HUES48 (cell line): Measurements from ENCODE around the gene UBE2I.

Source experiments
- H3K27ac ChIP-seq: one replicate; pipeline ENCODE4 v1.7.0; 2013; ENCODE audit warnings: low read depth, low read length, inconsistent platforms
- H3K27me3 ChIP-seq: 2 replicates; pipeline ENCODE4 v1.6.1; 2013; ENCODE audit warnings: mild to moderate bottlenecking, low read length; ENCODE audit not compliant: control insufficient read depth, insufficient read depth
- H3K36me3 ChIP-seq: 2 replicates; pipeline ENCODE4 v1.6.1; 2013; ENCODE audit warnings: low read length; ENCODE audit not compliant: control insufficient read depth, insufficient read depth
- H3K4me1 ChIP-seq: 2 replicates; pipeline ENCODE4 v1.6.1; 2013; ENCODE audit warnings: mild to moderate bottlenecking, low read length; ENCODE audit not compliant: control insufficient read depth, insufficient read depth
- H3K4me3 ChIP-seq: 2 replicates; pipeline ENCODE4 v1.5.1; 2013; ENCODE audit warnings: mild to moderate bottlenecking, low read depth, low read length
- H3K9ac ChIP-seq: 2 replicates; pipeline ENCODE4 v1.6.1; 2013; ENCODE audit warnings: mild to moderate bottlenecking, low read depth, low read length, moderate library complexity
- H3K9me3 ChIP-seq: 2 replicates; pipeline ENCODE4 v1.6.1; 2013; ENCODE audit warnings: low read length; ENCODE audit not compliant: control insufficient read depth, insufficient read depth

The UBE2I gene

GRCh38 chr16:1338119-1338730 is 28.8 kb downstream of the UBE2I start:
- H3K9me3 ChIP-seq, result no peaks in the 10 kb centered on the region
- H3K4me1 ChIP-seq, result peaks cover 3% of the 10 kb centered on the region; the same call in 1 of the 2 replicates
- no peak overlapping the region for H3K27ac ChIP-seq
- H3K4me3 ChIP-seq, result no peak overlapping the region
- peaks cover 43% of the 10 kb centered on the region for H3K27me3 ChIP-seq
- no peak overlapping the region for H3K9ac ChIP-seq
- H3K36me3 ChIP-seq, result no peaks in the 10 kb centered on the region

- Histone ChIP-seq H3K4me1 (peaks cover 3% of the 10 kb centered on the region; the same call in 1 of the 2 replicates), H3K36me3 (no peaks in the 10 kb centered on the region), H3K9ac (no peak overlapping the region), H3K27ac (no peak overlapping the region), H3K9me3 (no peaks in the 10 kb centered on the region), H3K4me3 (no peak overlapping the region), H3K27me3 (peaks cover 36% of the 10 kb centered on the region)
Measured at GRCh38 chr16:1338855-1339675, 29.6 kb downstream of the UBE2I start.

DNA sequence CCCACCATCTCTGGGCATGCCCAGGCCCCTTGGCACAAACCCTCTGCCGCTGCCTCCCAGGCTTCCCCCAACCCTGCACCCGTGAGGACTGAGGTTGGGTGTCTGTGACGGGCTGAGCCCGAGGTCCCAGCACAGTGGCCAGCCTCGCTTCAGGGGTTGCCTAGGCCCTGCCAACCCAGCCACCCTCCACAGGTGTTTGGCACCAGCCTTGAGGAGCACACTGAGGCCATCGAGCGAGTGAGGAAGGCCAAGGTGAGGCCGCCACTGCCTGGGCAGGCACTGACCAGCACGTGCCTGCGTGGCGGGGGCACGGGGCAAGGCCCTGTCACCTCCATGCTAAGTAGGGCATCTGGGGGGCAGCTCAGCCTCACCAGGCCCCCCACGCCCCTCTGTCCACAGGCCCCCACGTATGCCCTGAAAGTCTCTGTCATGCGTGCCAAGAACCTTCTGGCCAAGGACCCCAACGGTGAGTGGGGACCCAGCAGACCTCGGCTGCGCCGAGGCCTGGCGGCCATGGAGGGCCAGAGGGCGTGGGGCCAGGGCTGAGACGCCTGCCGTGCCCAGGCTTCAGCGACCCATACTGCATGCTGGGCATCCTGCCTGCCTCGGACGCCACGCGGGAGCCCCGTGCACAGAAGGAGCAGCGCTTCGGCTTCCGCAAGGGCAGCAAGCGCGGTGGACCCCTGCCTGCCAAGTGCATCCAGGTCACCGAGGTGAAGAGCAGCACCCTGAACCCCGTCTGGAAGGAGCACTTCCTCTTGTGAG is 31.5 kb downstream of the UBE2I start:
- Histone ChIP-seq H3K9me3 (no peaks in the 10 kb centered on the region), H3K4me1 (peaks cover 3% of the 10 kb centered on the region; the same call in 1 of the 2 replicates), H3K4me3 (no peak overlapping the region), H3K9ac (no peak overlapping the region), H3K36me3 (no peaks in the 10 kb centered on the region), H3K27ac (no peak overlapping the region), H3K27me3 (peaks cover 18% of the 10 kb centered on the region)

DNA sequence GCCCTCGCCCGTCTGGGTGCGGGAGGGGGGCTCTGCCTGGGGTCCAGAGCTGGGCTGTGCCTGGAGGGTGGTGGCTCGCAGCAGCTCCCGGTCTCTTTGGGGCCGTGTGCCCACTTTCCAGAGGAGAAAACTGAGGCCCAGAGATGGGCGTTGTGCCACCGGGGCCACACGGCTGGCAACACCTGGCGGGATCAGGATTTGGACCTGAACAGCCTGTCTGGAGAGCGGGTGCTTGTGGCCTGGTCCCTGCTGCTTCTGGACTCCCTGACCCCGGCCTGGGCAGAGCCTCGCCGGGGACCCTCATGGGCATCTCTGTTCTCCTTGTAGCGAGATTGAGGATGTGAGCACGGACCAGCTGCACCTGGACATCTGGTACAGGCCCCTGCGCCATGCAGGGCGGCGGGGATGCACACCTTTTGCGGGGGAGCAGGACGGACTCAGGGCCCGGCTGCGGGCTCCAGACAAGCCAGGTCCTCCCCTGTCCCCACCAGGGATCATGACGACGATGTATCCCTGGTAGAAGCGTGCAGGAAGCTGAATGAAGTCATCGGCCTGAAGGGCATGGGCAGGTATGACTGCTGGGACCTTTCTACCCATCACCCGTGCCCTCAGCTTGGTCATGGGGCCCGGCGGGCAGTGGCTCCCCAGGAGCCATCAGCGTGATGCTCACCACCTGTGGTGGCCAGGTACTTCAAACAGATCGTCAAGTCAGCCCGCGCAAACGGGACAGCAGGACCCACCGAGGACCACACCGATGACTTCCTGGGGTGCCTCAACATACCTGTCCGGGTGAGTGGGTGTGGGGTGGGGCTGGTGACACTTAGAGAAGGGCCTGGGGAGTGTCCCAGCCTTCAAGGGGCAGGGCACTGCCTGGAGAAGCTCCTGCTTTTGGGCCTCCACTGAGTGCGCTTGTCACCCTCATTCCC is 32.3 kb downstream of the UBE2I start:
- no peak overlapping the region for H3K4me3 ChIP-seq

GRCh38 chr16:1342526-1343427 is 33.3 kb downstream of the UBE2I start:
- Histone ChIP-seq H3K27me3 (peaks cover 9% of the 10 kb centered on the region; the same call in 1 of the 2 replicates), H3K36me3 (no peaks in the 10 kb centered on the region), H3K27ac (no peak overlapping the region), H3K9ac (no peak overlapping the region), H3K4me3 (peak overlapping the region; percentile 51), H3K4me1 (peaks cover 3% of the 10 kb centered on the region; the same call in 1 of the 2 replicates), H3K9me3 (no peaks in the 10 kb centered on the region)

More for the DNA sequence above, 32.3 kb downstream of the UBE2I start:
- H3K36me3 ChIP-seq, result no peaks in the 10 kb centered on the region
- no peak overlapping the region for H3K27ac ChIP-seq
- H3K4me1 ChIP-seq, result peaks cover 3% of the 10 kb centered on the region; the same call in 1 of the 2 replicates
- no peak overlapping the region for H3K9ac ChIP-seq
- peaks cover 9% of the 10 kb centered on the region; the same call in 1 of the 2 replicates for H3K27me3 ChIP-seq
- no peaks in the 10 kb centered on the region for H3K9me3 ChIP-seq

DNA sequence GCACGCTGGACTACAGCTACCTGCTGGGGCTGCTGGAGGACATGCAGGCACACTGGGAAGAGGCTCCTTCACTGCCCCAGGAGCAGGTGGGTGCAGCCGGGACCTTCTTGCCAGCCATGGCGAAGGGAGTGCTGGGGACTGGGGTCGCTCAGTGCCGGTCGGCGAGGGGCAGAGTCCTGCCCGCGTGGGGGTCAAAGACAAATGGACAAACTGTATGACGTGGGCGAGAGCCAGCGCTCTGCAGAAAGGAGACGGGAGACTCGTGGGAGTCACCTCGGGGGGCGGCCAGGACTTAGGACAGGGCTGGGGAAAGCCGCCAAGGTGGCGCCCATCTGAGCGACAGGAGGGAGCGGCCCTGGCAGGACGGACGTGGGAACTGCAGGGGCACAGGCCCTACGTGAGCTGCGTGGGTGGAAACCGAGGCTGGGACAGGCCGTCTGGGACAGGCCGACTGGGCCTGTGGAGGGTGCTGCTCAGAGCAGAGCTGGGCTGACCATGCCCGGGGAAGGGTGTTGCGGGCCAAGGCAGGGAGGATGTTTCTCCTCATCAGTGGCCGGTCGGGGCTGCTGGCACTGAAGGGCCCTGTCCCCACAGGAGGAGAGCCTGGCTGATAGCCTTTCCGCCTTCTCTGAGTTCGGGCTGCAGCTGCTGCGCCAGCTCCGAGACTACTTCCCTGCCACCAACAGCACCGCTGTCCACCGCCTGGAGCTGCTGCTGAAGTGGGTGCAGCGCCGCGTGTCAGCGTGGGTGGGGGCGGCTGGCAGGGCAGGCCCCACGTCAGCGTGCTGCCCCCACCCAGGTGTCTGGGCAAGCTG is 34.2 kb downstream of the UBE2I start:
- peaks cover 6% of the 10 kb centered on the region; the same call in 1 of the 2 replicates for H3K36me3 ChIP-seq
- H3K4me3 ChIP-seq, result peak overlapping the region; percentile 51
- no peak overlapping the region for H3K9ac ChIP-seq
- no peak overlapping the region for H3K27ac ChIP-seq
- peaks cover 9% of the 10 kb centered on the region; the same call in 1 of the 2 replicates for H3K27me3 ChIP-seq
- no peaks in the 10 kb centered on the region for H3K9me3 ChIP-seq
- H3K4me1 ChIP-seq, result peaks cover 3% of the 10 kb centered on the region; the same call in 1 of the 2 replicates

- no peak overlapping the region for H3K4me3 ChIP-seq
- H3K27me3 ChIP-seq, result peaks cover 9% of the 10 kb centered on the region; the same call in 1 of the 2 replicates
- no peak overlapping the region for H3K9ac ChIP-seq
Measured at GRCh38 chr16:1344499-1344898, 35.1 kb downstream of the UBE2I start.

GRCh38 chr16:1345087-1345486 is 35.7 kb downstream of the UBE2I start:
- no peak overlapping the region for H3K4me3 ChIP-seq
- H3K27me3 ChIP-seq, result peaks cover 9% of the 10 kb centered on the region; the same call in 1 of the 2 replicates
- no peak overlapping the region for H3K9ac ChIP-seq
- H3K4me1 ChIP-seq, result peaks cover 3% of the 10 kb centered on the region; the same call in 1 of the 2 replicates
- H3K9me3 ChIP-seq, result no peaks in the 10 kb centered on the region
- peaks cover 20% of the 10 kb centered on the region for H3K36me3 ChIP-seq
- no peak overlapping the region for H3K27ac ChIP-seq

More at GRCh38 chr16:1344499-1344898, 35.1 kb downstream of the UBE2I start:
- peaks cover 3% of the 10 kb centered on the region; the same call in 1 of the 2 replicates for H3K4me1 ChIP-seq
- H3K27ac ChIP-seq, result no peak overlapping the region
- no peaks in the 10 kb centered on the region for H3K9me3 ChIP-seq
- H3K36me3 ChIP-seq, result peaks cover 15% of the 10 kb centered on the region; the same call in 1 of the 2 replicates
